Measurements from ENCODE around the gene ZNF148. TPM values are rescaled to one million over a fixed set of nuclear protein-coding genes. Genes with fewer than 3 reads are reported as not detected.

Gene ZNF148
- total RNA-seq, 1 experiment from 2014 or later = 19.7 TPM

DNA sequence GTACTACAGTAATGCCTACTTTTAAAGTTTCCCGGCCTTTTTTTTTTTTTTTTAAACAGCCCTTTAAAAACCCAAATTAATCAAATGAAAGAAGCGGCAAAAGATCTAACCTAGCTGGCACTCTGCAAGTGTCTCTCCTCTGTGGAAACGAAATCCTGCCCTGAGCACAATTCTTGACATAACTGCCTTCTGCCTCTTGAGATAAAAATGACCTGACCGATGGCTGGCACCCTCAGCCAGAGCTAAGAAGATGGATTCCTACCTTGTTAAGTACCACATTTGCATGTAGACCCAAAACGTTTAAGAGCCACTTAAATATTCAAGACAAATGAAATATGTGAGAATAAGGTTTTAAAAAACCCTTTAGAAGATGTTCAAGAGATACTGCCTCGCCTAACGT is 146.0 kb downstream of the ZNF148 start (continued):
- TF ChIP-seq MYBL2 (CRISPR knock-in tag; IDR thresholded peaks at IDR 0.05) (no peak), KAT7 (CRISPR knock-in tag; IDR thresholded peaks at IDR 0.05; ENCODE audit: borderline replicate concordance) (no peak), MLX (CRISPR knock-in tag; IDR thresholded peaks at IDR 0.05) (no peak), FOXP1 (CRISPR knock-in tag; IDR thresholded peaks at IDR 0.05; ENCODE audit: borderline replicate concordance) (no peak)

DNA sequence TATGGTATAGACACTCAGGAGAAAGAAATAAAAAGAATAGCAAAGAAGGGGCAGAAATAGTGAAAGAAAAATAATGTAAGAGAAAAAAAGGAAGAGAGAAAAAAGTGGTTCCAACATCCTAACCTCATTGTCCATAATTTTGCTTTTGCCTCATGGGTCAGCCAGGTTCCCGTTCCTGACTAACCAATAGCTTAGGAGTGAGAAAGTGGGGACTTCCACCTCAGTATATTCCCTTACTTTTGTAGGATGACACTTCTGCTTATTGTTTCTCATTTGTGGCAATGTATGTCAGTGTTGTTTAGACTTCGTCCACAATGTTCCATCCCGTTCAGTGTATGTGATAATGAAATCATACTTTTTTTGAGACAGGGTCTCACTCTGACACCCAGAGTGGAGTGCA is 153.3 kb downstream of the ZNF148 start:
- TF ChIP-seq, protein P1, sequence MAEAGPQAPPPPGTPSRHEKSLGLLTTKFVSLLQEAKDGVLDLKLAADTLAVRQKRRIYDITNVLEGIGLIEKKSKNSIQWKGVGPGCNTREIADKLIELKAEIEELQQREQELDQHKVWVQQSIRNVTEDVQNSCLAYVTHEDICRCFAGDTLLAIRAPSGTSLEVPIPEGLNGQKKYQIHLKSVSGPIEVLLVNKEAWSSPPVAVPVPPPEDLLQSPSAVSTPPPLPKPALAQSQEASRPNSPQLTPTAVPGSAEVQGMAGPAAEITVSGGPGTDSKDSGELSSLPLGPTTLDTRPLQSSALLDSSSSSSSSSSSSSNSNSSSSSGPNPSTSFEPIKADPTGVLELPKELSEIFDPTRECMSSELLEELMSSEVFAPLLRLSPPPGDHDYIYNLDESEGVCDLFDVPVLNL (CRISPR knock-in tag; IDR thresholded peaks at IDR 0.05; ENCODE audit: borderline replicate concordance, low read depth) = no peak
- no peaks in the 10 kb centered on the region for H3K9me3 Mint-ChIP-seq
- ATAC-seq = no peak

GRCh38 chr3:125220727-125221429 is 154.2 kb downstream of the ZNF148 start:
- Mint-ChIP-seq H3K9me3 (no peaks in the 10 kb centered on the region), H3K36me3 (no peaks in the 10 kb centered on the region), H3K4me1 (peaks cover 28% of the 10 kb centered on the region), H3K4me3 (no peak overlapping the region), H3K27ac (no peak overlapping the region), H3K27me3 (ENCODE audit: low read depth) (no peaks in the 10 kb centered on the region)
- CTCF ChIA-PET = no interaction called here
- no peak for DNase-seq (ENCODE audit: low spot score)
- TF ChIP-seq FOXK1 (CRISPR knock-in tag; IDR thresholded peaks at IDR 0.05) = no peak
- TF ChIP-seq ZNF138 (CRISPR knock-in tag; conservative IDR thresholded peaks at IDR 0.05) = no peak
- TF ChIP-seq NFATC4 (CRISPR knock-in tag; IDR thresholded peaks at IDR 0.05) = no peak
- TF ChIP-seq, protein P2, sequence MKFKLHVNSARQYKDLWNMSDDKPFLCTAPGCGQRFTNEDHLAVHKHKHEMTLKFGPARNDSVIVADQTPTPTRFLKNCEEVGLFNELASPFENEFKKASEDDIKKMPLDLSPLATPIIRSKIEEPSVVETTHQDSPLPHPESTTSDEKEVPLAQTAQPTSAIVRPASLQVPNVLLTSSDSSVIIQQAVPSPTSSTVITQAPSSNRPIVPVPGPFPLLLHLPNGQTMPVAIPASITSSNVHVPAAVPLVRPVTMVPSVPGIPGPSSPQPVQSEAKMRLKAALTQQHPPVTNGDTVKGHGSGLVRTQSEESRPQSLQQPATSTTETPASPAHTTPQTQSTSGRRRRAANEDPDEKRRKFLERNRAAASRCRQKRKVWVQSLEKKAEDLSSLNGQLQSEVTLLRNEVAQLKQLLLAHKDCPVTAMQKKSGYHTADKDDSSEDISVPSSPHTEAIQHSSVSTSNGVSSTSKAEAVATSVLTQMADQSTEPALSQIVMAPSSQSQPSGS (CRISPR knock-in tag; IDR thresholded peaks at IDR 0.05; ENCODE audit: borderline replicate concordance, low read depth) = no peak
- TF ChIP-seq ZNF396 (CRISPR knock-in tag; IDR thresholded peaks at IDR 0.05; ENCODE audit: borderline replicate concordance) = no peak
- no peak for TF ChIP-seq RORB (CRISPR knock-in tag; IDR thresholded peaks at IDR 0.05)
- no peak for TF ChIP-seq NR3C1 (CRISPR knock-in tag; conservative IDR thresholded peaks at IDR 0.05; ENCODE audit: low read depth)
- no peak for ATAC-seq
- POLR2A ChIA-PET = interaction anchor here (0.6 kb wide), 1 partner anchor 25 kb away, joined by 3 read pairs; no protein-coding TSS in a partner anchor

More for the DNA sequence above, 153.3 kb downstream of the ZNF148 start:
- Mint-ChIP-seq H3K27me3 (ENCODE audit: low read depth) (no peaks in the 10 kb centered on the region), H3K4me1 (peaks cover 29% of the 10 kb centered on the region), H3K27ac (no peak overlapping the region), H3K36me3 (no peaks in the 10 kb centered on the region), H3K4me3 (no peak overlapping the region)
- ChIA-PET CTCF (no interaction called here), POLR2A (no interaction called here)
- DNase-seq (ENCODE audit: low spot score) = no peak

- Mint-ChIP-seq H3K27ac (no peak overlapping the region), H3K27me3 (ENCODE audit: low read depth) (no peaks in the 10 kb centered on the region), H3K4me3 (no peak overlapping the region), H3K4me1 (peaks cover 22% of the 10 kb centered on the region), H3K36me3 (no peaks in the 10 kb centered on the region), H3K9me3 (no peaks in the 10 kb centered on the region)
- CTCF ChIA-PET = interaction anchor here (0.6 to 0.9 kb wide), 2 partner anchors 64 to 70 kb away, joined by 3 read pairs; no protein-coding TSS in a partner anchor
- ATAC-seq = no peak
- POLR2A ChIA-PET = interaction anchor here (0.5 to 0.6 kb wide), 2 partner anchors 26 to 41 kb away, joined by 3 to 5 read pairs; no protein-coding TSS in a partner anchor
- DNase-seq (ENCODE audit: low spot score) = no peak
- TF ChIP-seq, protein P3, sequence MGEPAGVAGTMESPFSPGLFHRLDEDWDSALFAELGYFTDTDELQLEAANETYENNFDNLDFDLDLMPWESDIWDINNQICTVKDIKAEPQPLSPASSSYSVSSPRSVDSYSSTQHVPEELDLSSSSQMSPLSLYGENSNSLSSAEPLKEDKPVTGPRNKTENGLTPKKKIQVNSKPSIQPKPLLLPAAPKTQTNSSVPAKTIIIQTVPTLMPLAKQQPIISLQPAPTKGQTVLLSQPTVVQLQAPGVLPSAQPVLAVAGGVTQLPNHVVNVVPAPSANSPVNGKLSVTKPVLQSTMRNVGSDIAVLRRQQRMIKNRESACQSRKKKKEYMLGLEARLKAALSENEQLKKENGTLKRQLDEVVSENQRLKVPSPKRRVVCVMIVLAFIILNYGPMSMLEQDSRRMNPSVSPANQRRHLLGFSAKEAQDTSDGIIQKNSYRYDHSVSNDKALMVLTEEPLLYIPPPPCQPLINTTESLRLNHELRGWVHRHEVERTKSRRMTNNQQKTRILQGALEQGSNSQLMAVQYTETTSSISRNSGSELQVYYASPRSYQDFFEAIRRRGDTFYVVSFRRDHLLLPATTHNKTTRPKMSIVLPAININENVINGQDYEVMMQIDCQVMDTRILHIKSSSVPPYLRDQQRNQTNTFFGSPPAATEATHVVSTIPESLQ (CRISPR knock-in tag; IDR thresholded peaks at IDR 0.05) = no peak
- TF ChIP-seq HMGA2 (CRISPR knock-in tag; IDR thresholded peaks at IDR 0.05) = no peak
- no peak for TF ChIP-seq JAZF1 (CRISPR knock-in tag; IDR thresholded peaks at IDR 0.05)
- no peak for TF ChIP-seq CTCF (IDR thresholded peaks at IDR 0.05)
- TF ChIP-seq, protein P2 (CRISPR knock-in tag; IDR thresholded peaks at IDR 0.05; ENCODE audit: borderline replicate concordance, low read depth) = no peak
- no peak for TF ChIP-seq ZNF416 (CRISPR knock-in tag; IDR thresholded peaks at IDR 0.05)
- no peak for TF ChIP-seq MXD4 (CRISPR knock-in tag; IDR thresholded peaks at IDR 0.05; ENCODE audit: borderline replicate concordance)
- no peak for TF ChIP-seq FOXJ3 (CRISPR knock-in tag; IDR thresholded peaks at IDR 0.05; ENCODE audit: borderline replicate concordance)
- no peak for TF ChIP-seq ETV6 (CRISPR knock-in tag; IDR thresholded peaks at IDR 0.05)
- no peak for TF ChIP-seq FOXP1 (CRISPR knock-in tag; IDR thresholded peaks at IDR 0.05; ENCODE audit: borderline replicate concordance)
These were observed 154.9 kb downstream of the ZNF148 start for GRCh38 chr3:125220183-125220582.
